Prostate gland (tissue), 2 donors: ENCODE measurements around the gene PRKCI.

Experiments used
- CTCF ChIP-seq, 4 experiments: fragments of 200-600 bp in 2 of 4; fragments of 450-650 bp in 2 of 4; sonication (generic) in 2 of 4; IDR thresholded peaks; 1 replicate in 3 of 4; 2 replicates in 1 of 4; pipeline ENCODE4 v1.5.1; 2016 to 2019; ENCODE audit warnings: antibody characterized with exemption in 4 of 4, mild to moderate bottlenecking in 2 of 4, moderate library complexity in 2 of 4
- POLR2AphosphoS5 ChIP-seq: sonication (generic); formaldehyde crosslinking; IDR thresholded peaks from one replicate; pipeline ENCODE4 v1.6.1; 2017; ENCODE audit warnings: antibody characterized with exemption

DNA sequence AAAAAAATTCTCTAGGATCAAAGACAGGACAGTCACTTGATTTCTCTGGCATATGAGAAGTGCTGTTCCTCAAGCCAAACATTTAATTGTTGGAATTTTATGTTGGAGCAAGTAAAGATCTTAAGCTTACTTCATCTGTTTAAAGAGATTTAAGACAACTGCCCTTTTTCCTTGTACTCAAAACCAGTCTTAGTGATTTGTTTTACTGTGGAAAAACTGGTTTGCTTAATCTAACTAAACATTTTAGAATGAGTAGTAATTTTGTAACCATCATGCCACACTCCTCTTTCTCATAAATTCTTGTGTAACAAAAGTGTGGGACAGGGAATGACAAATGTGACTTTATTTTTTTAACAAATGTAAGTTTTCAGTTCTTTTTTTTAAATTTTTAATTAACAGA lies 18.4 kb downstream of the PRKCI start:
- no peak for TF ChIP-seq CTCF (IDR thresholded peaks at IDR 0.05)
- TF ChIP-seq POLR2AphosphoS5 = peak; percentile 68
